H9 (cell line): ENCODE results near the gene AGPAT2. TPM values are rescaled to one million over a fixed set of nuclear protein-coding genes. Genes with fewer than 3 reads are reported as not detected.

Source experiments
- DNase-seq: peaks from one replicate; pipeline ENCODE4 v3.0.0-alpha.2; 2017
- H2AFZ ChIP-seq: one replicate; pipeline ENCODE4 v1.6.1; 2013; ENCODE audit warnings: mild to moderate bottlenecking, low read length, control low read depth, moderate library complexity
- H2AK5ac ChIP-seq: 2 replicates; pipeline ENCODE4 v1.6.1; 2013; ENCODE audit warnings: low read length, control low read depth, mixed read lengths; ENCODE audit not compliant: insufficient read length
- H2BK120ac ChIP-seq: one replicate; pipeline ENCODE4 v1.6.1; 2013; ENCODE audit warnings: low read depth, mild to moderate bottlenecking, low read length, control low read depth, inconsistent platforms; ENCODE audit not compliant: poor library complexity, severe bottlenecking
- H2BK12ac ChIP-seq: 2 replicates; pipeline ENCODE4 v1.6.1; 2013; ENCODE audit warnings: low read length, control low read depth, mixed read lengths, low read depth; ENCODE audit not compliant: insufficient read length
- H2BK15ac ChIP-seq: 2 replicates; pipeline ENCODE4 v1.6.1; 2013; ENCODE audit warnings: low read depth, low read length, control low read depth
- H2BK20ac ChIP-seq: one replicate; pipeline ENCODE4 v1.6.1; 2013; ENCODE audit warnings: low read depth, mild to moderate bottlenecking, low read length, control low read depth, inconsistent platforms; ENCODE audit not compliant: poor library complexity, severe bottlenecking
- H2BK5ac ChIP-seq: 2 replicates; pipeline ENCODE4 v1.6.1; 2013; ENCODE audit warnings: low read length, control low read depth, mixed read lengths; ENCODE audit not compliant: insufficient read length
- H3K14ac ChIP-seq: 2 replicates; pipeline ENCODE4 v1.6.1; 2013; ENCODE audit warnings: low read length, control low read depth; ENCODE audit not compliant: insufficient read depth
- H3K18ac ChIP-seq: 2 replicates; pipeline ENCODE4 v1.6.1; 2013; ENCODE audit warnings: low read depth, mild to moderate bottlenecking, mixed read lengths, low read length, control low read depth; ENCODE audit not compliant: insufficient read length
- H3K23ac ChIP-seq: 2 replicates; pipeline ENCODE4 v1.6.1; 2013; ENCODE audit warnings: low read length, control low read depth, mixed read lengths, low read depth; ENCODE audit not compliant: insufficient read length
- H3K23me2 ChIP-seq: 2 replicates; pipeline ENCODE4 v1.6.1; 2013; ENCODE audit warnings: low read depth, mild to moderate bottlenecking, mixed read lengths, low read length, control low read depth; ENCODE audit not compliant: insufficient read length, poor library complexity, severe bottlenecking
- H3K27ac ChIP-seq: 2 replicates; pipeline ENCODE4 v1.5.1; 2013; ENCODE audit warnings: low read length, control low read depth, mixed read lengths, low read depth; ENCODE audit not compliant: insufficient read length
- H3K27me3 ChIP-seq: 2 replicates; pipeline ENCODE4 v1.6.1; 2013; ENCODE audit warnings: low read length, control low read depth, inconsistent platforms; ENCODE audit not compliant: insufficient read depth
- H3K4ac ChIP-seq: 2 replicates; pipeline ENCODE4 v1.6.1; 2013; ENCODE audit warnings: low read depth, mild to moderate bottlenecking, control low read depth, inconsistent platforms, low read length, moderate library complexity
- H3K4me1 ChIP-seq: 2 replicates; pipeline ENCODE4 v1.6.1; 2013; ENCODE audit warnings: low read length, control low read depth, inconsistent platforms; ENCODE audit not compliant: insufficient read depth
- H3K4me2 ChIP-seq: 2 replicates; pipeline ENCODE4 v1.6.1; 2013; ENCODE audit warnings: low read length, control low read depth, mixed read lengths; ENCODE audit not compliant: insufficient read length, insufficient read depth
- H3K56ac ChIP-seq: 2 replicates; pipeline ENCODE4 v1.6.1; 2013; ENCODE audit warnings: low read depth, mild to moderate bottlenecking, mixed read lengths, low read length, control low read depth; ENCODE audit not compliant: insufficient read length
- H3K79me1 ChIP-seq: 2 replicates; pipeline ENCODE4 v1.6.1; 2013; ENCODE audit warnings: low read depth, mild to moderate bottlenecking, moderate library complexity, low read length, control low read depth, inconsistent platforms; ENCODE audit not compliant: insufficient read depth, poor library complexity, severe bottlenecking
- H3K79me2 ChIP-seq: 2 replicates; pipeline ENCODE4 v1.6.1; 2013; ENCODE audit warnings: low read length, control low read depth, inconsistent platforms; ENCODE audit not compliant: insufficient read depth
- H3K9ac ChIP-seq: 2 replicates; pipeline ENCODE4 v1.6.1; 2013; ENCODE audit warnings: low read length, control low read depth, mixed read lengths; ENCODE audit not compliant: insufficient read length; ENCODE audit errors: extremely low read depth
- H3K9me3 ChIP-seq: one replicate; pipeline ENCODE4 v1.6.1; 2013; ENCODE audit warnings: low read depth, low read length, inconsistent platforms; ENCODE audit not compliant: control insufficient read depth
- H3T11ph ChIP-seq: one replicate; pipeline ENCODE4 v1.6.1; 2013; ENCODE audit warnings: mild to moderate bottlenecking, low read length, control low read depth, inconsistent platforms
- H4K20me1 ChIP-seq: one replicate; pipeline ENCODE4 v1.6.1; 2013; ENCODE audit not compliant: control insufficient read depth, insufficient read length, insufficient read depth
- H4K5ac ChIP-seq: 2 replicates; pipeline ENCODE4 v1.6.1; 2013; ENCODE audit warnings: low read depth, mild to moderate bottlenecking, mixed read lengths, low read length, control low read depth; ENCODE audit not compliant: insufficient read length
- H4K8ac ChIP-seq: replicated peaks from 2 replicates; pipeline ENCODE4 v1.6.1; 2013; ENCODE audit warnings: low read length, control low read depth, mixed read lengths, low read depth; ENCODE audit not compliant: insufficient read length
- H4K91ac ChIP-seq: 2 replicates; pipeline ENCODE4 v1.6.1; 2013; ENCODE audit warnings: low read depth, mild to moderate bottlenecking, moderate library complexity, mixed read lengths, low read length, control low read depth; ENCODE audit not compliant: insufficient read length
- H3K27ac Mint-ChIP-seq, 3 experiments: 2 replicates in 2 of 3; 3 replicates in 1 of 3; pipeline ENCODE4 v1.8.0; 2020 to 2021; ENCODE audit warnings: mixed read lengths in 3 of 3, mild to moderate bottlenecking in 1 of 3, moderate library complexity in 1 of 3
- H3K27me3 Mint-ChIP-seq: 2 replicates; pipeline ENCODE4 v1.8.0; 2021; ENCODE audit warnings: low read depth, mild to moderate bottlenecking, moderate library complexity, mixed read lengths
- H3K36me3 Mint-ChIP-seq, 3 experiments: 2 replicates in 2 of 3; 3 replicates in 1 of 3; pipeline ENCODE4 v1.8.0; 2020 to 2021; ENCODE audit warnings: low read depth in 3 of 3, mixed read lengths in 3 of 3; ENCODE audit not compliant: insufficient read depth in 1 of 3
- H3K4me1 Mint-ChIP-seq, 2 experiments: 2 replicates each; pipeline ENCODE4 v1.8.0; 2020; ENCODE audit warnings: mixed read lengths in 2 of 2
- H3K4me3 Mint-ChIP-seq, 2 experiments: 2 replicates in 1 of 2; 3 replicates in 1 of 2; pipeline ENCODE4 v1.8.0; 2020 to 2021; ENCODE audit warnings: mild to moderate bottlenecking in 2 of 2, mixed read lengths in 2 of 2, moderate library complexity in 1 of 2
- H3K9me3 Mint-ChIP-seq, 2 experiments: 2 replicates in 1 of 2; 3 replicates in 1 of 2; pipeline ENCODE4 v1.8.0; 2020; ENCODE audit warnings: mild to moderate bottlenecking in 2 of 2, mixed read lengths in 2 of 2, moderate library complexity in 1 of 2
- WGBS: extraction: QIAGEN DNeasy Blood & Tissue Kit; methylation state at CpG from one replicate; pipeline ENCODE4 v1.1.7; 2013; ENCODE audit warnings: missing lambda C conversion rate, low lambda C conversion rate, mixed read lengths; ENCODE audit not compliant: insufficient read length; ENCODE audit errors: extremely low coverage; 5-methylcytosine and 5-hydroxymethylcytosine counted together
- total RNA-seq: library from RNA; stranded (reverse); gene quantifications from 2 replicates; pipeline ENCODE4 v1.2.1, GENCODE V29; 2021
- TF ChIP-seq, protein P1 (sequence below): fragments of 200-600 bp; sonication (generic); conservative IDR thresholded peaks from 3 replicates; pipeline ENCODE4 v1.8.0; 2021; ENCODE audit warnings: antibody characterized with exemption, mild to moderate bottlenecking

AGPAT2 gene
- total RNA-seq, 1 experiment from 2014 or later = 29.7 TPM

DNA sequence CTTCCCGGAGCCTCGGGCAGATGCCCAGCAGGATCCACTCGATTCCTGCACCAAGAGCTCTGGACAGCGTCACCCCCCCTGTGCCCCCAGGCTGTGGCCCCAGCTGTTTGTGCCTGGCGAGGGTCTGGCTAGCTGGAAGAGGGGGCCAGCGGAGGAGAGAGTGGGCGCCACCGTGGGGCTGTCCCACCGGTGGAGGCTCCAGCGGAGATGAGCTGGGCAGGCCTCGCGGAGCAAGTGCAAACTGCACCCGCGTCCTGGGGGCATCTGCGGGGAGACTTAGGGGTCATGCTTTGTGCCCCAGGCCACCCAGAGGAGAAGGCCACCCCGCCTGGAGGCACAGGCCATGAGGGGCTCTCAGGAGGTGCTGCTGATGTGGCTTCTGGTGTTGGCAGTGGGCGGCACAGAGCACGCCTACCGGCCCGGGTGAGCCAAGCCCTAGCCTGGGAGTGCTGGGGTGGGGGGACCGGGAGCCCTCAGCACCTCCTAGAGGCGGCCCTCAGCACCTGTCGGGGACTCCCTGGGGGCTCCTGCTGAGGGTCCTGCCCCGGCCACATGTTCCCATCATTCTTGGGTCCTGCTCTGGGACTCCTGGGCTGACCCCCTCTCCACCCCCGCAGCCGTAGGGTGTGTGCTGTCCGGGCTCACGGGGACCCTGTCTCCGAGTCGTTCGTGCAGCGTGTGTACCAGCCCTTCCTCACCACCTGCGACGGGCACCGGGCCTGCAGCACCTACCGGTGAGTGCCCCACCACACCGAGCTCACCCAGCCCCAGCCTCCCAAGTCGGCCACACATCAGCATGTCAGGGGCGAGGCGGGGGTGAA is 19.1 kb downstream of the AGPAT2 start:
- no peak overlapping the region for H2BK5ac ChIP-seq
- H2BK120ac ChIP-seq = no peak overlapping the region
- DNase-seq = no peak
- H3K56ac ChIP-seq = no peak overlapping the region
- H3K79me1 ChIP-seq = no peaks in the 10 kb centered on the region
- peaks cover 0 to 4% of the 10 kb centered on the region in 2 experiments; a peak in 1 of 4 replicates for H3K4me1 Mint-ChIP-seq
- no CpG with 5 or more reads among the region's 40 CpGs for WGBS
- no peak overlapping the region for H3T11ph ChIP-seq
- H4K5ac ChIP-seq = no peak overlapping the region
- no peaks in the 10 kb centered on the region for H3K9me3 Mint-ChIP-seq
- TF ChIP-seq, protein P1, sequence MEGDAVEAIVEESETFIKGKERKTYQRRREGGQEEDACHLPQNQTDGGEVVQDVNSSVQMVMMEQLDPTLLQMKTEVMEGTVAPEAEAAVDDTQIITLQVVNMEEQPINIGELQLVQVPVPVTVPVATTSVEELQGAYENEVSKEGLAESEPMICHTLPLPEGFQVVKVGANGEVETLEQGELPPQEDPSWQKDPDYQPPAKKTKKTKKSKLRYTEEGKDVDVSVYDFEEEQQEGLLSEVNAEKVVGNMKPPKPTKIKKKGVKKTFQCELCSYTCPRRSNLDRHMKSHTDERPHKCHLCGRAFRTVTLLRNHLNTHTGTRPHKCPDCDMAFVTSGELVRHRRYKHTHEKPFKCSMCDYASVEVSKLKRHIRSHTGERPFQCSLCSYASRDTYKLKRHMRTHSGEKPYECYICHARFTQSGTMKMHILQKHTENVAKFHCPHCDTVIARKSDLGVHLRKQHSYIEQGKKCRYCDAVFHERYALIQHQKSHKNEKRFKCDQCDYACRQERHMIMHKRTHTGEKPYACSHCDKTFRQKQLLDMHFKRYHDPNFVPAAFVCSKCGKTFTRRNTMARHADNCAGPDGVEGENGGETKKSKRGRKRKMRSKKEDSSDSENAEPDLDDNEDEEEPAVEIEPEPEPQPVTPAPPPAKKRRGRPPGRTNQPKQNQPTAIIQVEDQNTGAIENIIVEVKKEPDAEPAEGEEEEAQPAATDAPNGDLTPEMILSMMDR = no peak
- no peak overlapping the region for H4K91ac ChIP-seq
- no peak overlapping the region for H2BK12ac ChIP-seq
- no peak overlapping the region for H3K4me3 Mint-ChIP-seq
- H3K27me3 ChIP-seq = no peaks in the 10 kb centered on the region
- H3K18ac ChIP-seq = no peak overlapping the region
- H3K4ac ChIP-seq = no peak overlapping the region
- no peak overlapping the region for H3K27ac Mint-ChIP-seq
- H2BK20ac ChIP-seq = no peak overlapping the region
- H3K14ac ChIP-seq = no peak overlapping the region; the same call in 1 of the 2 replicates
- H2AK5ac ChIP-seq = no peak overlapping the region
- H3K23ac ChIP-seq = no peak overlapping the region
- H3K27ac ChIP-seq = no peak overlapping the region
- peaks cover 4% of the 10 kb centered on the region for H4K20me1 ChIP-seq
- H3K23me2 ChIP-seq = no peaks in the 10 kb centered on the region
- no peak overlapping the region for H2AFZ ChIP-seq
- no peak overlapping the region for H2BK15ac ChIP-seq
- no peak overlapping the region for H3K9ac ChIP-seq
- no peak overlapping the region for H4K8ac ChIP-seq
- H3K4me1 ChIP-seq = no peaks in the 10 kb centered on the region
- no peaks in the 10 kb centered on the region for H3K79me2 ChIP-seq
- peaks cover 9% of the 10 kb centered on the region for H3K27me3 Mint-ChIP-seq
- no peaks in the 10 kb centered on the region for H3K9me3 ChIP-seq
- no peak overlapping the region for H3K4me2 ChIP-seq
- no peaks in the 10 kb centered on the region for H3K36me3 Mint-ChIP-seq
